Prostate gland (tissue), 2 donors: ENCODE results near the gene INO80D.

ENCODE experiments used
- CTCF ChIP-seq, 4 experiments: fragments of 200-600 bp in 2 of 4; fragments of 450-650 bp in 2 of 4; sonication (generic) in 2 of 4; IDR thresholded peaks; 1 replicate in 3 of 4; 2 replicates in 1 of 4; pipeline ENCODE4 v1.5.1; 2016 to 2019; ENCODE audit warnings: antibody characterized with exemption in 4 of 4, mild to moderate bottlenecking in 2 of 4, moderate library complexity in 2 of 4
- POLR2A ChIP-seq: fragments of 450-650 bp; IDR thresholded peaks from one replicate; pipeline ENCODE4 v1.6.1; 2016; ENCODE audit warnings: antibody characterized with exemption, mild to moderate bottlenecking

GRCh38 chr2:206062724-206063123 lies 23.2 kb downstream of the INO80D start:
- no peak for TF ChIP-seq CTCF (IDR thresholded peaks at IDR 0.05)
- TF ChIP-seq POLR2A = no peak
